HPDE6-E6E7 (cell line): ENCODE data around the gene TMEM44.
"Not testable (repeated sequence)": the region's sequence is repeated elsewhere in the genome, so short reads cannot be mapped to it uniquely, and the experiment has no call there.

Experiments used
- DNase-seq: peaks from one replicate; pipeline ENCODE4 v3.0.0; 2011; ENCODE audit warnings: missing footprints; ENCODE audit errors: extremely low spot score

Gene TMEM44

DNA sequence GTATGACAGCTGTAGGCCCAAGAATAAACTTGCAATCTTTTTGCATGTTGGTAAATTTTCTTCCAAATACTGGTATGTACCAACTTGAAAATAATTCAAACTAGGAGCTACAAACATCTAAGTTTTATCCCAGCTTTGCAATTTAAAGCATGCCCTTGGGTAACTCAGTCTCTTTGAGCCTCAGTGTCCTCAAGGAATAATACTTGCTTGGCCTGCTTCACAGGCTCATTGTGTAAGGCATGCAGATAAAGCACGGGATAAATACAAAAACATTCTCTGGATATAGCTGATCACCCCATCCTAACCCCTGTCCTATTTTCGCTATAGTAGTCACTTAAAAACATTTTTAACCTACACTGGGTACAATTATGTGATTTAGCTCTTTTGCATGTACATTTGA lies 9.6 kb upstream of the TMEM44 start:
- no peak for DNase-seq

DNA sequence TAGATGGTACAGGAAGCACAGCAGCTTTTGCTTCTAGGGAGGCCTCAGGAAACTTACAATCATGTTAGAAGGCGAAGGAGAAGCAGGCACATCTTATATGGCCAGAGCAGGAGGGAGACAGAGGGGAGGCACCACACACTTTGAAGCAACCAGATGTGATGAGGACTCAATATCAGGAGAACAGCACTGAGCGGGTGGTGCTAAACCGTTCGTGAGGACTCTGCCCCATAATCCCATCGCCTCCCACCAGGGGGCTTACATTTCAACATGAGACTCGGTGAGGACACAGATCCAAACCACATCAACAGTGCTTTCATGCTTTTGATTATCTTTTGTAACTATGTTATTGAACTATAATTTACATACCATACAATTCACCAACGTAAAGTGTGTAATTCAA lies 7.6 kb upstream of the TMEM44 start:
- DNase-seq, result no peak

DNA sequence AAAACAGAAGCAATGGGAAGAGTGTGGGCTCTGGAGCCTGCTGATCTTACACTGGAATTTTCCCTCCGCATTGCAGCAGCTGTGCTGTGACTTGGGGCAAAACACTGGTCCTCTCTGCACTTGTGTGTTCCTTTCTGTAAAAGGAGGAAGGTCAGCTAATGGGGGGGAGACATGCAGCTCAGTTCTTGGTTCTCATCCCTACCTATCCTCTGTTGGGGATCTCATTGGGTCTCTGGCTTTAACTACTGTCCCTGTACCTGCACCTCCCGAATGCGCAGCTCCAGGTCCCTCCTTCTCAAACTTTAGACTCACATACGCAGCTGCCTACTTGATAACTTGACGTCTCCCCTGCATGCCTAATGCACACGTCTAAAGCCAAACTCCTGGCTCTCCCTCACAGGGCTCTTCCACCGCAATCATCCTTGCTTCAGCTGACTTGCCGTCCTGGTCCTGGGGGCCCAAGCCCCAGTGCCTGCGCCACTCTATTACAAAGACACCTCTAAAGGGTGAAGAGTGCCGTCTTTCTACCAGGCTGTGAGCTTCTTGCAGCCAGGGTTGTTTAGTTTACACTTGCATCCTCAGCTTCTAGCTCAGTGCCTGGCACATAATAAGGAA lies 5.9 kb upstream of the TMEM44 start:
- no peak for DNase-seq

DNA sequence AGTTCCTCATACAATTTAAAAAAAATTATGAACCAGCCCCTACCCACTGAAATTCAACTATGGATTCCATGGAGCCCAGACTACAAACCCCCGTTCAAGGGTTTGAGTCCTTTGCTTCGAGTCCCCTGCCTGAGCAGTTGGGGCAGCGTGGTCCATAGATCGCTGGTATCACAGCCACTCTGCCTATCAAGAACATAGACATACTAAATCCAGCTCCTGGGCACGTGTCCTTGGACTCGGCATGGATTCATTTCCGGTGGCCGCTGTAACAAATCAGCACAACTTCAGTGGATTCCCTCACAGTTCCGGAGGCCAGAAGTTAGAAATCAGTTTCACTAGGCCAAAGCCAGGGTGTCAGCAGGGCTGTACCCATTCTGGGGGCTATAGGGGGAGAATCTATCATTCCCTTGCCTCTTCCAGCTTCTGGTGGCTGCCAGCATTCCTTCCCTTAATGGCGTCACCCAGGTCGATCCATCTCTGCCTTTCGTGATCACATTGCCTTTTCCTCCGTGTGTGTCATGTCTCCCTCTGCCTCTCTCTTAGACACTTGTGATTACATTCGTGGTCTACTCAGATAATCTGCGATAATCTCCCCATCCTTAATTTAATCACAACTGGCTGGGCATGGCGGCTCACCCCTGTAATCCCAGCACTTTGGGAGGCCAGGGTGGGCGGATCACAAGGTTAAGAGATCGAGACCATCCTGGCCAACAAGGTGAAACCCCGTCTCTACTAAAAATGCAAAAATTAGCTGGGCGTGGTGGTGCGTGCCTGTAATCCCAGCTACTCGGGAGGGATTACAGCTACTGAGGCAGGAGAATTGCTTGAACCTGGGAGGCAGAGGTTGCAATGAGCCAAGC lies 4.6 kb upstream of the TMEM44 start:
- no peak for DNase-seq

DNA sequence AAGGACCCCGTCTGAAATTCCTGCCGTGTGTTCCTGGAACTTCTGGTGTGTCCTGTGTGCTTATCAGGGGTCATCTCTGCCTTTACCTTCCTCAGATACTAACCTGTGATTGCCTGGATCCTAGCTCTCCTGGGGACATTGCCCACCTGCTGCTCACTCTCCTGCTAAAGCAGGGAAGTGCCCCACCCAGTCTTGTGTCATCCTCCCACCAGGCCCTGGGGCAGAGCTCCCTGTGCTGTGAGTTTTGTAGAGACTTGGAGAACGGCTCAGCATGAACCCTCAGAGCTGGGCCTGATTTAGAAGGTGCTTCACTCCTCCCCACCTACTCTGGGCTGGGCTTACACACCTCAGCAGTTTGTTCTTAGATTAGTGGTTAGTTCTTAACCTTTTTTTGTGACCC lies 3.8 kb upstream of the TMEM44 start:
- peak; percentile 34 for DNase-seq

DNA sequence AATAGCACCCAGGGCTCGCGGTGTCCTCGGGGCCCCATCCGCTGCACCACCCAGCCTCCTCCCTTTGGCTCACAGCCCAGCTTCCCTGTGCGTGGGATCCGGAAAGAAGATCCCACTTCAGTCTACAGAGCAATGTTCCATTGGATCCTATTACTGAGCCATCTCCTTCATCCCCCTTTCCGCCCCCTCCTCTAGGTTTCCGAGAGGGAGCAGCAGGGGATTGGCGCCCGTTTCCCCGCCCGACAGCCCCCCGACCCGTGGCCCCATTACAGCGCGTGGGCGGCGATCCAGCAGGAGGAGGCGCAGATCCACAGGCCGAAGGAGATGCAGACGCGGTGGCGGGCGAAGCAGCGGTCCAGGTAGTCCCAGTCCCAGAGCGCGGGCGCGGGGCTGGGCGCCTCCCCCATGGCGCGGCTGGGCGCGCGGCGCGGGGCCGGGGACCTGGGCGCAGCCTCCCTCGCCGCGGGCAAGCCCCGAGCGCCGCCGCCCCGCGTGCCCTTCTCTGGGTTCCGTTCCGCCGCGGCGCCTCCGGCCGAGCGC lies 340 bp downstream of the TMEM44 start:
- peak; percentile 45 for DNase-seq

DNA sequence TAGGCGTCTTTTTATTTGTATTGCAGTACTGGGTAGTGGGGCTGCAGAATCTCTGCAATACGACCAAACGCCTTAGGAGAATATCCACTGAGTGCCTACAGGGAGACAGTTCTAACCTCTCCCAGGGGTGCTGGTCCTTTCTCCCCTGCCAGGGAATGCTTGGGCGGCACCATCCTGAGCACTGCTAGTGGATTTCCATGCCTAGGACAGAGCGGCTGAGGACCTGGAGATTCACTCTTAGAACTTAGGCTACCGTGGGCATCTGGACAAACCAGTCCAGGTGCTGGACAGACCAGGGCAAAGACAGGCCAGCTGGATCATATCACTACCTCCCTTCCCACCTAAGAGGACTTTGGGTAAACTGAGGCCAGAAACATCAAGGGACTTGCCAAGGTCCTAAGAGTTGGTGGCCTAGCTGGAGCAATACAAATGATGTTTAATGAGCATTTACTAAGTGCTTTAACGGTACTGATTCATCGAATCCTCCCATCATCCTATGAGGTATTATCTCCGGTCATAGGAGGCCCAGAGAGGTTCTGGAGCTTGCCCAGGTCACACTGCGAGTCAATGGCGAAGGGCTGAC lies 902 bp downstream of the TMEM44 start:
- DNase-seq, result no peak

DNA sequence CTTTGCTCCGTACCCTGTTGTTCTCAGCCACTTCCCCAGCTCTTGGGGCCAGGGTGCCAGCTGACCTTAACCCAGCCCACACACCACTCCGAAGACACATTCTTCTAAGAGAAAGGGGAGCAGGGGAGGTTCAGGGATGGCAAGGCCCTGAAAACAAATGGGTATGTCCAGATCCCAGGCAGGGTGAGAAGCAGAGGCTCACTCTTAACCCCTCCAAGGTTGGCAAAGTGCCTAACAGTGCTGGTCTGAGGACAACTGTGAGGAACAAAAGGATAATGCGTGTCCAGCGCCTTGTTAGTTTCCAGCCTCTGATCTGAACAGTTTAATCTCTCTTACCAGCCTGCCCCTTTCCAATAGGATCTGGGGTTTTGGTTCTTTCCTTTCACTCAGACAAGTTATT lies 1.5 kb downstream of the TMEM44 start:
- DNase-seq, result no peak

DNA sequence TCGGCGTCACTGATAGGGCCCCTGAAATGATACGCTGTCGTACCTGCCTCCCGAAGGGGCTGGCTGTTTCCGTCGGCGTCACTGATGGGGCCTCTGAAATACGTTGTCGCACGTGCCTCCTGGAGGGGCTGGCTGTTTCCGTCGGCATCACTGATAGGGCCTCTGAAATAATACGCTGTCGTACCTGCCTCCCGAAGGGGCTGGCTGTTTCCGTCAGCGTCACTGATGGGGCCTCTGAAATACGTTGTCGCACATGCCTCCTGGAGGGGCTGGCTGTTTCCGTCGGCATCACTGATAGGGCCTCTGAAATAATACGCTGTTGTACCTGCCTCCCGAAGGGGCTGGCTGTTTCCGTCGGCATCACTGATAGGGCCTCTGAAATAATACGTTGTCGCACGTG lies 2.5 kb downstream of the TMEM44 start:
- DNase-seq, result not testable (repeated sequence)

DNA sequence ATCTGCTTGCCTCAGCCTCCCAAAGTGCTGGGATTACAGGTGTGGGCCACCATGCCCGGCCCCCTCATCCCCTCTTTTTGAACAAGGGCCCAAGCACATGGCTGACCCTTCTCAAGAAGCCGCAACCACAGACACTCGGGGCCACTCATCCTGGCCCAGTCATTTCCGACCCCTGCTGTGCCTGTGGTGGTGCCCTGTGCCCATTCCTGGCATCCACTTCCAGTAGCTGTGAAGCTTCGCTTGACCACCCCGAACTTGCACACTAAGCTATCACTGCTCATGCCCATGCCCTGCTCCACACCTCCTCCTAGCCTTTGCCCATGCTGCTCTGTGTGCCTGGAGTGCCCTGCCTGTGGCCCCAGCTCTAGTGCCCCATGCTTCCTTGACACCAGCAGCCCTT lies 8.3 kb downstream of the TMEM44 start:
- no peak for DNase-seq

DNA sequence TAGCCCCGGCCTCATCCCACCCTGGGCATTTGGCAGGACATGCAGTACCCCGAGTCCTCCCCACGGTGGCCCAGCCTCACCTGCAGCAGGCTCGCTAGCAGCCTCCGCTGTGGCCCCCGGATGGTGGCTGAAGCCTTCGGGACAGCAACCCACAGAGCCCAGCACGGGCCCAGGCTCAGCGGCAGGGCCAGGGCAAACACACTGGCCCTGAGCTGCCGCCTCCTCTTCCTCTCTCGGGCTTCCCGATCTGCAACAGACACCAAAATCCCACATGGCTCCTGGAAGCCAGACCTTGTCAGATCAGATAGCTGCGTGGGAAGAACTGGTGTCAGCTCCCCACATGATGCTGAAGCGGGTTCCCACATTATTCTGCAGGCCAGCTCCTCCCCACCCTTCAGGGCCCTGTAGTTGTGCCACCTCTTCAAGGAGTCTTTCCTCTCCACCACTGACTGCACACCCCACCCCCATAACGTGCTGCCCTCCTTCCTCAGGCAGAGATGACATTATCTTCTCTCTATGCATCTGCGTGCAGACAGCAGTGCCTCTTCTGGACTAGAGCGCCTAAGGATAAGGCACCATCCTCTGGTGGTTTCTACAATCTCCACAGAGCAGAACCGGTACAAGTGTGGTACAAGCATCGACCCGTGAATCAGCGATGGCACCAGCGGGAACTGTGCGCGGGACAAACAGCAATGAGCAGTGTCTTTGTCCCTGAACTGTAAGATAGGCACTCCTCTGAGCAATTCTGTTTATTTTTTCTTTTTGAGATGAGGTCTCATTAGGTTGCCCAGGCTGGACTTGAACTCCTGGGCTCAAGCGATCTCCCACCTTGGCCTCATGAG lies 9.5 kb downstream of the TMEM44 start:
- DNase-seq, result no peak

DNA sequence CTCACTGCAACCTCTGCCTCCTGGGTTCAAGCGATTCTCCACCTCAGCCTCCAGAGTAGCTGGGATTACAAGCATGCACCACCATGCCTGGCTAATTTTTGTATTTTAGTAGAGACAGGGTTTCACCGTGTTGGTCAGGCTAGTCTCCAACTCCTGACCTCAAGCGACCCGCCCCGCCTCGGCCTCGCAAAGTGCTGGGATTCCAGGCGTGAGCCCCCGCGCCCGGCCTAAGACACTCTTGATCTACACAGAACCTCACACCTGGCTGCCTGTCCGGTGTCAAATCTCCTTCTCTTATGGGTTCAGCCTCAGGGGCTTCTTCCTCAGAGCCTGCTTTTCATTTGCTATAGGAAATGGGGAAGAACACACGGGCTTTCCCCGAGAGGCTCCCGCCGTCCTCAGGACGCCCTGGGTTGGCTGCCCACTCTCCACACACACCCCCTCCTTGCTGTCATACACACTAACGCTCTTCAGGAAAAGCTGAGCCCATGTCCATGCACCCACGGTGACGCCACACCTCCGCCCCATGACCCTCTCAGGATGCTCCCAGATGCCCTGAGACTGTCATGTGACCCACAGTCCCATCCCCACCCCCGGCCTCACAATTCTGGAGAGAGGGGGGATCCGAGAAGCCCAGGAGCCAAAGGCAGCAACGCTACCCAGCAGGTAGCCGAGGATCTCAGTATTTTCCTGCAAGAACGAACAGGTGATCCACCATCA lies 10.4 kb downstream of the TMEM44 start:
- no peak for DNase-seq

DNA sequence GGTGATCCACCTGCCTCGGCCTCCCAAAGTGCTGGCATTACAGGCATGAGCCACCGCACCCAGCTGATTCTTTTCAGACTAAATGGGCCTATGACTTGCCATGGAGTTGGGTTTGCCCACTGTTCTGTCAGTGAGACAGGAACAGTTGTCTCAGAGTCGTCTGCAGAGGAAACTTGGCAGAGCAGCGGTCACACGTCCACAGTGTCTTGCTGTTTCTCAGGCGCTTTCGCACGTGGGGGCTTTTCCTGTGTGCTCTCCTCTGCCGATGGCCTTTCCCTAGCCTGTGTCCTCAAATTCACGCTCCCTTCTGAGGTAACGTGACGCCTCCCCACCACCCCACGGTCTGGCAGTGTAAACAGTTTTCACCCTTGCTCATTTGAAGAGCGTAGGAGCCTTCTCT lies 11.3 kb downstream of the TMEM44 start:
- no peak for DNase-seq

DNA sequence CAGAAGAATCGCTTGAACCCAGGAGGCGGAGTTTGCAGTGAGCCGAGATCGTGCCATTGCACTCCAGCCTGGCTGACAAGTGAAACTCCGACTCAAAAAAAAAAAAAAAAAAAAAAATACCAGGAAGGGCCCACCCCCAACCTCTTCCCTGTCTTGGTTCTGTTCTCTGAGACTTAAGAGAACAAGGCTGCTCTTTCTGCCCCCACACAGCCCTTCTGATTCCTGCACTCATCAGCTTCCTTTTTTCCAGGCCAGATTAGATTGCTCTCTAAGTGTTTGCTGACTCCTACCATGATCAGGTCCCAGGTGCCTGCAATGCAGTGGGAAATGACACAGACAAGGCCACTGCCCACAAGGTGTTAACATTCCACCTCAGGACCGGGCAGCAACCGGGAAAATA lies 13.0 kb downstream of the TMEM44 start:
- DNase-seq, result no peak

DNA sequence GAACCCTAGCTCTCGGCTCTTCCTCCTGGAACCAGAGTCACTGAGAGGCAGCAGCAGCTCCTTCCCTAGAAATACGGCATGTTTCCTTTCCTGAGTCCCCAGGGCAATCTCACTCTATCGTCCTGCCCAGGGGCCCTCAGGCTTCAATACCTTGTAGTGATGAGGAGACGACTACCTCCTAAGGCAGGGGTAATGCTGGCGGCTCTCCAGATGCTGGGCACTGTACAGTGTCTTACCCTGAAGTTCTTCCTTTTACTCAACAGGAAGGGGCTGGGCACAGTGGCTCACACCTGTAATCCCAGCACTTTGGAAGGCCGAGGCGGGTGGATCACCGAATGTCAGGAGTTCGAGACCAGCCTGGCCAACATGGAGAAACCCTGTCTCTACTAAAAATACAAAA lies 13.5 kb downstream of the TMEM44 start:
- DNase-seq, result no peak

DNA sequence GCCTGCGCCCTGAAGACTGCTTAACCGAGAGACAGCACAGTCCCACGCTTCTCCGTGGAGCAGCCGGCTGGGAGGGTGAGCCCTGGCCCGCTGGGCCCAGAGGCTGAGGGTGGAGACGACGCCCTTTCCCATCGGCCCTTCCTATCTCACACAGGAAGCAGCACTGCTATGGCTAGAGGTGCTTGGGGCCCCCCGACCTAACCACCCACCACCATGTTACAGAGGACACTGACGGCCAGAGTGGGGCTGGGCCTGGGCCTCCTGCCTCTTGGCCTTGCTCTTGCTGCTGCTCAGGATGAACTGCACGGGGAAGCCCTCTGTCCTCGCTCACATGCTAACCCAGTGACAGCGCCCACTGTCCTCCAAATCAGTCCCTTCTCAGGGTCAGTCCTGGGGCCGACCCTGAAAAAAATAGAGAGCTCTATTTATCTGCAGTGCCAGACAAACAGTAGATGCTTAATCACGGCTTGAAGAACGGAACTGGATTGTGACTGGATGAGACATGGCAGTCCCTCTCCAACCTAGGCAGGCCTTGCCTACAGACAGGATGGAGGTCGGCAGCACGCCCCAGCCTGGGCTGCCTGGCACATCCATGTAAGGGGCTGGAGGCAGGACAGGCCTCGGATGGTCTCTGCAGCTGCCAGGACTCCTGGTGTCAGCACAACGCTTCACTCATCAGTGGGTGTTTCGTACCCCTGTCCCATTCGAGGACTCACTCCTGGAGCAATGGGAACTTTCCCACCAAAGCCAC lies 14.2 kb downstream of the TMEM44 start:
- no peak for DNase-seq

DNA sequence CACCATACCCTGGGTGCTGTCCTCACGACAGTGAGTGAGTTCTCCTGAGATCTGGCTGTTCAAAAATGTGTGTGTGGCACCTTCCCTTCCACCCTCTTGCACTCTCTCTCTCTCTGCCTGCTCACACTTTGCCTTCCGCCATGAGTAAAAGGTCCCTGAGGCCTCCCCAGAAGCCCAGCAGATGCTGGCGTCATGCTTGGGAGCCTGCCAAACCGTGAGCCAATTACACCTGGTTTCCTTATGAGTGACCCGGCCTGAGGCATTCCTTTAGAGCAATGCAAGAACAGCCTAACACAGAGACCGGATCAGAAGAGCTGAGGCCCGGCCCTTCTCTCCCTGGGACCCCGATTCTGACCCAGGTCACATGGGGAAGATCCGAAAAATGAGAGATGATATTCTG lies 15.4 kb downstream of the TMEM44 start:
- DNase-seq, result no peak

DNA sequence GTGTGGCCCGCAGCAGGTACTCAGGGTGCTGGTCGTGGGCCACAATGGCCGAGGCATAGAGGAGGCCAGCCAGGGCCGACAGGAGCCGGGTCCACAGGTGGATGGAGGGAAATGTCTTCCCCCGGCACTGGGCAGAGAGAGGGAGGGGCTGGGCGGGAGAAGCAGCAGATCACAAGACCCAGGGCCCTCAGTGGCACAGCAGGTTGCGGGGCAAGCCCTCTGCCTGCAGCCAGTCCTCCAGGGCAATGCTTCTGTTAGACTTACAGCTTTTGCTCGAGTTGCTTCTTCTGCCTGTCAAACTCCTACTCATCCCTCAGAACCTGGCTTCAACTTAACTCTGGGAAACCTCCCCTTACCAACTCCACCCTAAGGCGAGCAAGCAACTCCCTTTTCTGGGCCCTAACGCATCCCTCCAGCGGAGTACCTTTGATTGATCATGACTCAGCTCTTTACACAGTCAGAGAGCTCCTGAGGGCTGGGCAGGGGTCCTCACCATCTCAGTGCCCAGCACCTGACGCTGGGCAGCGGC lies 16.0 kb downstream of the TMEM44 start:
- DNase-seq, result no peak

DNA sequence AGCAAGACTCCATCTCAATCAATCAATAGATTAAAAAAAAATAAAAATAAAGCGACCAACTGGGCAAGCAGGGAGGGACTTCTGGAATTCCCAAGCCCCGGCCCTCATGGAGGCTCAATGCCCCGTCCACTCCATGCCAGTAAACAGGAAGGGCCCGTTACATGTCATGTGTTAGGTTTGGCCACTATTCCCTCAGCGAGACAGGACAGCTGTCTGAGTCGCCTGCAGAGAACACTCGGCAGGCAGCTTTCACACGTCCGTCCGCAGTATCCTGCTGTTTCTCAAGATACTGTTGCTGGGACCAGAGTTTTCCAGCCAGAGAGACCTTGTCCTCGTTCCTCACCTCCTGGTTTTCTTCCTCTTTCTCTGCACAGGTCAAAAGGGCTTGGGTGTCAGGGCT lies 18.0 kb downstream of the TMEM44 start:
- no peak for DNase-seq

DNA sequence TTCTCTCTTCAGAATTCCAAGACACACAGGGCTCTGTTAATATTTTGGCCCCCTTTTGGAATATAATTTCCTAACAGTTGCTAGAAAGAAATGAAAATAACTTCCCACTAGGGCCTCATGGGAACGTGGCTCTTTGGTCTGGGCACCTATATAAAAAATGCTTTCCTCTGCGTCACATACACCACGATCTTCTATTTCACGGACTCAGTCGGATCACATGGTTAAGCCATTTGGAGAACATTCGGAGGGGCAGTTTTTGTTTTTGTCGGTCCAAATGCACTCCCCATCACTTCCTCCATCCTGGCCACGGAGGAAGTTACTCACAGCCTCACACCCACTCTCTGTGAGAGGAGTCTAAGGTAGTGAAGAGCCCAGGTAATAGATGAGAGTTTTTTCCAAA lies 21.0 kb downstream of the TMEM44 start:
- no peak for DNase-seq
